Keratinocyte (primary cell): ENCODE results near the gene STX5. TPM values are rescaled to one million over a fixed set of nuclear protein-coding genes. Genes with fewer than 3 reads are reported as not detected.

ENCODE experiments used
- DNase-seq: peaks from one replicate; pipeline ENCODE4 v3.0.0-alpha.2; 2011; ENCODE audit warnings: low read depth, missing footprints, low spot score
- FAIRE-seq: peaks from 2 replicates; lab custom pipeline; 2011; peaks lifted over from hg19 to GRCh38; lab: Jason Lieb, UNC
- H2AFZ ChIP-seq: 2 replicates; pipeline ENCODE4 v1.6.0; 2012; ENCODE audit warnings: low read length, control low read depth, inconsistent platforms; ENCODE audit not compliant: control insufficient read depth
- H3K27ac ChIP-seq: 2 replicates; pipeline ENCODE4 v1.5.1; 2011; ENCODE audit warnings: low read length; ENCODE audit not compliant: control insufficient read depth, insufficient read depth
- H3K27me3 ChIP-seq: 3 replicates; pipeline ENCODE4 v1.6.0; 2011; ENCODE audit warnings: low read length; ENCODE audit not compliant: control insufficient read depth, insufficient read depth; ENCODE audit errors: extremely low read depth
- H3K36me3 ChIP-seq, 2 experiments: 2 replicates in 1 of 2; 3 replicates in 1 of 2; pipeline ENCODE4 v1.5.1; 2011; ENCODE audit warnings: low read length in 2 of 2, mild to moderate bottlenecking in 1 of 2; ENCODE audit not compliant: control insufficient read depth in 2 of 2, insufficient read depth in 2 of 2; ENCODE audit errors: extremely low read depth in 1 of 2
- H3K4me1 ChIP-seq: 3 replicates; pipeline ENCODE4 v1.5.1; 2011; ENCODE audit warnings: low read length; ENCODE audit not compliant: control insufficient read depth, insufficient read depth; ENCODE audit errors: extremely low read depth
- H3K4me2 ChIP-seq: 3 replicates; pipeline ENCODE4 v1.6.0; 2011; ENCODE audit warnings: low read depth, low read length; ENCODE audit not compliant: control insufficient read depth, insufficient read depth; ENCODE audit errors: extremely low read depth
- H3K4me3 ChIP-seq, 3 experiments: fragments of 200-600 bp in 1 of 3; sonication (generic) in 1 of 3; 2 replicates in 2 of 3; 3 replicates in 1 of 3; pipeline ENCODE4 v1.5.1; 2011 to 2016; ENCODE audit warnings: low read length in 3 of 3, mild to moderate bottlenecking in 3 of 3, control low read depth in 2 of 3, inconsistent platforms in 1 of 3, low read depth in 1 of 3, mixed read lengths in 1 of 3, mixed run types in 1 of 3, moderate library complexity in 1 of 3; ENCODE audit not compliant: control insufficient read depth in 2 of 3, insufficient read depth in 2 of 3; ENCODE audit errors: extremely low read depth in 1 of 3
- H3K79me2 ChIP-seq: 2 replicates; pipeline ENCODE4 v1.6.0; 2012; ENCODE audit warnings: low read length; ENCODE audit not compliant: control insufficient read depth, insufficient read depth
- H3K9ac ChIP-seq: 3 replicates; pipeline ENCODE4 v1.6.0; 2011; ENCODE audit warnings: low read length; ENCODE audit not compliant: control insufficient read depth, insufficient read depth; ENCODE audit errors: extremely low read depth
- H3K9me1 ChIP-seq: 3 replicates; pipeline ENCODE4 v1.6.0; 2011; ENCODE audit warnings: low read length; ENCODE audit not compliant: control insufficient read depth, insufficient read depth; ENCODE audit errors: extremely low read depth
- H3K9me3 ChIP-seq: 2 replicates; pipeline ENCODE4 v1.5.1; 2012; ENCODE audit warnings: low read depth, low read length; ENCODE audit not compliant: control insufficient read depth
- H4K20me1 ChIP-seq: 3 replicates; pipeline ENCODE4 v1.6.0; 2011; ENCODE audit warnings: low read length; ENCODE audit not compliant: control insufficient read depth, insufficient read depth; ENCODE audit errors: extremely low read depth
- CTCF ChIP-seq, 3 experiments: IDR thresholded peaks in 1 of 3; conservative IDR thresholded peaks in 1 of 3; optimal IDR thresholded peaks in 1 of 3; 2 replicates in 2 of 3; 3 replicates in 1 of 3; pipeline versions ENCODE3 to v1.5.1; 2011; ENCODE audit warnings: low read length in 3 of 3, mild to moderate bottlenecking in 3 of 3, moderate library complexity in 2 of 3, control low read depth in 1 of 3, inconsistent platforms in 1 of 3; ENCODE audit not compliant: insufficient read depth in 2 of 3; ENCODE audit errors: extremely low read depth in 1 of 3
- EZH2 ChIP-seq: IDR thresholded peaks from one replicate; pipeline ENCODE4 v1.6.1; 2012; ENCODE audit warnings: inconsistent platforms, mild to moderate bottlenecking, low read length, moderate library complexity
- dilution Hi-C: fragments of 300-500 bp; cut with MboI; formaldehyde crosslinking; loops from one replicate; pipeline ENCODE4 v1.7.0; 2020; ENCODE audit warnings: low sequenced_read_pairs; ENCODE audit not compliant: extremely low pct_ligation_motif_present
- polyA plus RNA-seq, 5 experiments: library from polyadenylated mRNA; depleted of rRNA in 3 of 5; stranded (reverse) in 3 of 5; stranded (forward) in 1 of 5; unstranded in 1 of 5; fragments of >200 nt; gene quantifications; 1 replicate in 1 of 5; 2 replicates in 3 of 5; 3 replicates in 1 of 5; pipeline versions ENCODE4 v1.2.1 to v1.2.3, GENCODE V29; 2011 to 2012; ENCODE audit warnings: missing spikeins in 2 of 5, low read depth in 1 of 5, low replicate concordance in 1 of 5

Gene STX5
- polyA plus RNA-seq, 1 donor (not counting 4 experiments of a cell fraction or from before 2014, with no cell fraction given): 20.4 TPM

GRCh38 chr11:62854825-62855570 is 23.1 kb upstream of the STX5 start:
- Histone ChIP-seq H3K9ac (peak overlapping the region; percentile 100), H3K4me2 (peak overlapping the region; percentile 87), H3K4me1 (peaks cover 39% of the 10 kb centered on the region), H2AFZ (no peak overlapping the region), H3K4me3 (peak overlapping the region; percentile 72 to 100 (median 100)), H4K20me1 (peaks cover 34% of the 10 kb centered on the region), H3K27me3 (no peaks in the 10 kb centered on the region), H3K36me3 (peaks cover 27 to 37% of the 10 kb centered on the region in 2 experiments), H3K9me1 (no peaks in the 10 kb centered on the region), H3K27ac (peak overlapping the region; percentile 95), H3K9me3 (no peaks in the 10 kb centered on the region), H3K79me2 (peaks cover 40% of the 10 kb centered on the region)
- FAIRE-seq (no peak), DNase-seq (no peak)
- TF ChIP-seq CTCF (optimal IDR thresholded peaks at IDR 0.05 in 1 of 3, IDR thresholded peaks at IDR 0.05 in 1 of 3, conservative IDR thresholded peaks at IDR 0.05 in 1 of 3; ENCODE audit: extremely low read depth in 1 of 3, insufficient read depth in 2 of 3, low read length in 3 of 3) (no peak), EZH2 (no peak)
- dilution Hi-C loops: no loop called here

GRCh38 chr11:62854013-62854824 is 22.4 kb upstream of the STX5 start:
- no peak for TF ChIP-seq EZH2
- TF ChIP-seq CTCF (optimal IDR thresholded peaks at IDR 0.05 in 1 of 3, IDR thresholded peaks at IDR 0.05 in 1 of 3, conservative IDR thresholded peaks at IDR 0.05 in 1 of 3; ENCODE audit: extremely low read depth in 1 of 3, insufficient read depth in 2 of 3, low read length in 3 of 3): no peak
- dilution Hi-C loops: no loop called here
- Histone ChIP-seq H4K20me1 (peaks cover 34% of the 10 kb centered on the region), H2AFZ (no peak overlapping the region), H3K9ac (peak overlapping the region; percentile 100), H3K9me3 (no peaks in the 10 kb centered on the region), H3K4me2 (peak overlapping the region; percentile 87), H3K27me3 (no peaks in the 10 kb centered on the region), H3K4me1 (peaks cover 36% of the 10 kb centered on the region), H3K36me3 (peaks cover 27 to 37% of the 10 kb centered on the region in 2 experiments), H3K9me1 (no peaks in the 10 kb centered on the region), H3K27ac (peak overlapping the region; percentile 95), H3K79me2 (peaks cover 38% of the 10 kb centered on the region), H3K4me3 (peak overlapping the region; percentile 72 to 100 (median 100))
- no peak for DNase-seq
- no peak for FAIRE-seq
